B cell (primary cell): ENCODE data around the gene PLPPR2. TPM values are rescaled to one million over a fixed set of nuclear protein-coding genes. Genes with fewer than 3 reads are reported as not detected.
A peak's percentile ranks its signal among the peaks of the same experiment; 100 is the strongest.

Experiments used
- ATAC-seq: fragments of 200-7000 bp; cut with Tn5 transposase; one replicate; pipeline ENCODE4 v1.10.0; 2021; ENCODE audit warnings: low read depth, mild to moderate bottlenecking, moderate number of reproducible peaks, moderate library complexity
- CTCF ChIA-PET: fragments of 350-600 bp; sonication (Branson Sonifier 250); formaldehyde crosslinking; loops from one replicate; lab custom pipeline; 2021; ENCODE audit warnings: antibody characterized with exemption, inconsistent platforms; lab: Charles Lee
- POLR2A ChIA-PET: fragments of 350-600 bp; sonication (Branson Sonifier 250); formaldehyde crosslinking; loops from one replicate; lab custom pipeline; 2021; ENCODE audit warnings: antibody characterized with exemption; lab: Charles Lee
- DNase-seq: peaks from one replicate; pipeline ENCODE4 v3.0.0; 2013
- H2AFZ ChIP-seq: 2 replicates; pipeline ENCODE4 v1.6.1; 2012; ENCODE audit warnings: mild to moderate bottlenecking, low read depth, low read length; ENCODE audit not compliant: insufficient read depth, poor library complexity, severe bottlenecking
- H3K27ac ChIP-seq, 2 donors: 1 replicate in 1 of 2; 2 replicates in 1 of 2; pipeline ENCODE4 v1.5.1; 2012 to 2013; ENCODE audit warnings: low read length in 2 of 2, mild to moderate bottlenecking in 2 of 2, moderate library complexity in 1 of 2
- H3K27me3 ChIP-seq, 4 experiments: fragments of 200-600 bp in 1 of 4; sonication (generic) in 1 of 4; replicated peaks in 1 of 4; 1 replicate in 2 of 4; 2 replicates in 2 of 4; pipeline versions ENCODE4 v1.6.1 to v1.7.0; 2013 to 2016; ENCODE audit warnings: low read length in 3 of 4, mild to moderate bottlenecking in 2 of 4, mixed read lengths in 1 of 4, moderate library complexity in 1 of 4; ENCODE audit not compliant: insufficient read depth in 4 of 4, control insufficient read depth in 3 of 4; ENCODE audit errors: control extremely low read depth in 1 of 4
- H3K36me3 ChIP-seq, 2 experiments: replicated peaks in 1 of 2; 1 replicate in 1 of 2; 2 replicates in 1 of 2; pipeline versions ENCODE4 v1.6.1 to v1.7.1; 2013; ENCODE audit warnings: low read length in 1 of 2; ENCODE audit not compliant: insufficient read depth in 2 of 2, control insufficient read depth in 1 of 2; ENCODE audit errors: control extremely low read depth in 1 of 2, extremely low read depth in 1 of 2
- H3K4me1 ChIP-seq, 2 donors: fragments of 200-600 bp in 1 of 2; sonication (generic) in 1 of 2; 1 replicate in 1 of 2; 2 replicates in 1 of 2; pipeline versions ENCODE4 v1.5.1 to v1.6.1; 2013 to 2017; ENCODE audit warnings: low read length in 2 of 2; ENCODE audit not compliant: control insufficient read depth in 2 of 2, insufficient read depth in 2 of 2
- H3K4me2 ChIP-seq: replicated peaks from 2 replicates; pipeline ENCODE3; 2012; ENCODE audit warnings: mild to moderate bottlenecking, low read depth, low read length; ENCODE audit not compliant: poor library complexity, severe bottlenecking
- H3K4me3 ChIP-seq, 5 experiments: fragments of 200-600 bp in 1 of 5; sonication (generic) in 1 of 5; 1 replicate in 3 of 5; 2 replicates in 2 of 5; pipeline versions ENCODE4 v1.5.1 to v1.7.0; 2011 to 2016; ENCODE audit warnings: low read length in 4 of 5, mild to moderate bottlenecking in 4 of 5, low read depth in 2 of 5, control low read depth in 1 of 5, moderate library complexity in 1 of 5; ENCODE audit not compliant: insufficient read depth in 1 of 5; ENCODE audit errors: control extremely low read depth in 1 of 5, extremely low read depth in 1 of 5
- H3K79me2 ChIP-seq: fragments of 200-600 bp; sonication (generic); one replicate; pipeline ENCODE4 v1.6.0; 2016; ENCODE audit warnings: low read length; ENCODE audit not compliant: control insufficient read depth, insufficient read depth
- H3K9ac ChIP-seq: fragments of 200-600 bp; sonication (generic); 2 replicates; pipeline ENCODE4 v1.6.1; 2017; ENCODE audit warnings: mild to moderate bottlenecking, low read length, moderate library complexity
- H3K9me3 ChIP-seq, 3 donors: one replicate each; pipeline versions ENCODE4 v1.6.1 to v1.7.1; 2013; ENCODE audit warnings: low read length in 2 of 3; ENCODE audit not compliant: control insufficient read depth in 2 of 3, insufficient read depth in 1 of 3; ENCODE audit errors: control extremely low read depth in 1 of 3
- H4K20me1 ChIP-seq: 2 replicates; pipeline ENCODE4 v1.6.0; 2012; ENCODE audit warnings: mild to moderate bottlenecking, low read length; ENCODE audit not compliant: insufficient read depth, control insufficient read depth, poor library complexity, severe bottlenecking
- H3K27ac Mint-ChIP-seq: one replicate; pipeline ENCODE4 v1.8.0; 2021; ENCODE audit warnings: mixed read lengths
- H3K27me3 Mint-ChIP-seq: one replicate; pipeline ENCODE4 v1.8.0; 2021; ENCODE audit warnings: mixed read lengths
- H3K4me1 Mint-ChIP-seq: one replicate; pipeline ENCODE4 v1.8.0; 2021; ENCODE audit warnings: mixed read lengths
- H3K4me3 Mint-ChIP-seq: one replicate; pipeline ENCODE4 v1.8.0; 2021; ENCODE audit warnings: mixed read lengths
- H3K9me3 Mint-ChIP-seq: one replicate; pipeline ENCODE4 v1.8.0; 2022; ENCODE audit warnings: mixed read lengths; ENCODE audit not compliant: insufficient read depth
- CTCF ChIP-seq: fragments of 200-600 bp; IDR thresholded peaks from one replicate; pipeline ENCODE4 v1.8.0; 2022; ENCODE audit warnings: antibody characterized with exemption, mild to moderate bottlenecking
- EZH2 ChIP-seq: IDR thresholded peaks from 2 replicates; pipeline ENCODE4 v1.6.1; 2012; ENCODE audit warnings: borderline replicate concordance, low read depth, mild to moderate bottlenecking, moderate library complexity, low read length; ENCODE audit not compliant: insufficient read depth, poor library complexity, severe bottlenecking
- WGBS: methylation state at CpG from one replicate; pipeline ENCODE4 v1.1.5; 2013; ENCODE audit warnings: missing lambda C conversion rate; ENCODE audit not compliant: insufficient coverage; 5-methylcytosine and 5-hydroxymethylcytosine counted together
- intact Hi-C: fragments of 100-400 bp; cut with micrococcal nuclease; formaldehyde crosslinking; loops from one replicate; pipeline ENCODE4 v1.10.0; 2022
- polyA plus RNA-seq: library from polyadenylated mRNA; depleted of rRNA; stranded (reverse); fragments of >200 nt; gene quantifications from 2 replicates; pipeline ENCODE4 v1.2.3, GENCODE V29; 2012
- total RNA-seq, 2 donors: library from RNA; stranded (reverse); fragments of 120-200 nt in 1 of 2; gene quantifications; 1 replicate in 1 of 2; 2 replicates in 1 of 2; pipeline versions ENCODE4 v1.2.3 to v1.2.4, GENCODE V29; 2013 to 2022

Gene PLPPR2
- total and polyA plus RNA-seq, 2 donors (not counting 1 experiment from before 2014, with no cell fraction given) = 3.8 to 11.1 TPM

GRCh38 chr19:11321191-11322126, 33.8 kb upstream of the PLPPR2 start:
- Mint-ChIP-seq H3K4me1 (peaks cover 43% of the 10 kb centered on the region), H3K27ac (peak overlapping the region; percentile 20), H3K27me3 (no peaks in the 10 kb centered on the region), H3K4me3 (no peak overlapping the region), H3K9me3 (no peaks in the 10 kb centered on the region)
- Histone ChIP-seq H2AFZ (no peak overlapping the region), H3K4me2 (peak overlapping the region; percentile 42), H3K27ac (no peak overlapping the region), H3K79me2 (no peaks in the 10 kb centered on the region), H3K9ac (no peak overlapping the region), H3K4me3 (peak overlapping the region in 1 of 5 experiments; percentile 55), H3K4me1 (peaks cover 31 to 51% of the 10 kb centered on the region in 2 donors), H3K27me3 (peaks cover 0 to 5% (median 0%) of the 10 kb centered on the region in 4 experiments), H3K9me3 (peaks cover 0 to 5% (median 0%) of the 10 kb centered on the region in 3 donors), H3K36me3 (peaks cover 0 to 1% of the 10 kb centered on the region in 2 experiments), H4K20me1 (no peaks in the 10 kb centered on the region)
- DNase-seq (no peak), ATAC-seq (no peak)
- ChIA-PET CTCF (interaction anchor here (0.7 to 2.1 kb wide), 3 partner anchors 23 to 61 kb away, joined by 3 to 6 read pairs (median 4); no protein-coding TSS in a partner anchor), POLR2A (interaction anchor here (0.7 kb wide), 1 partner anchor 38 kb away, joined by 4 read pairs; no protein-coding TSS in a partner anchor)
- 92% methylated on average over 2 of the region's 14 CpGs for WGBS
- intact Hi-C loops = no loop called here
- no peak for TF ChIP-seq EZH2
- no peak for TF ChIP-seq CTCF
